ENCODE measurements around the gene RERE.

- TF ChIP-seq MXI1 (IDR thresholded peaks at IDR 0.05; ENCODE audit: low read depth, low read length), result no peak
- TF ChIP-seq, protein P1, sequence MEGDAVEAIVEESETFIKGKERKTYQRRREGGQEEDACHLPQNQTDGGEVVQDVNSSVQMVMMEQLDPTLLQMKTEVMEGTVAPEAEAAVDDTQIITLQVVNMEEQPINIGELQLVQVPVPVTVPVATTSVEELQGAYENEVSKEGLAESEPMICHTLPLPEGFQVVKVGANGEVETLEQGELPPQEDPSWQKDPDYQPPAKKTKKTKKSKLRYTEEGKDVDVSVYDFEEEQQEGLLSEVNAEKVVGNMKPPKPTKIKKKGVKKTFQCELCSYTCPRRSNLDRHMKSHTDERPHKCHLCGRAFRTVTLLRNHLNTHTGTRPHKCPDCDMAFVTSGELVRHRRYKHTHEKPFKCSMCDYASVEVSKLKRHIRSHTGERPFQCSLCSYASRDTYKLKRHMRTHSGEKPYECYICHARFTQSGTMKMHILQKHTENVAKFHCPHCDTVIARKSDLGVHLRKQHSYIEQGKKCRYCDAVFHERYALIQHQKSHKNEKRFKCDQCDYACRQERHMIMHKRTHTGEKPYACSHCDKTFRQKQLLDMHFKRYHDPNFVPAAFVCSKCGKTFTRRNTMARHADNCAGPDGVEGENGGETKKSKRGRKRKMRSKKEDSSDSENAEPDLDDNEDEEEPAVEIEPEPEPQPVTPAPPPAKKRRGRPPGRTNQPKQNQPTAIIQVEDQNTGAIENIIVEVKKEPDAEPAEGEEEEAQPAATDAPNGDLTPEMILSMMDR (IDR thresholded peaks at IDR 0.05), result no peak
- no peak for TF ChIP-seq RXRA (IDR thresholded peaks at IDR 0.05; ENCODE audit: borderline replicate concordance, low read depth)
- TF ChIP-seq NRF1 (IDR thresholded peaks at IDR 0.05; ENCODE audit: low read depth, low read length), result no peak
Measured at GRCh38 chr1:8790478-8790877, 27.0 kb downstream of the RERE start.

Measured in SK-N-SH (cell line).